ENCODE data around the gene DAP. TPM values are rescaled to one million over a fixed set of nuclear protein-coding genes. Genes with fewer than 3 reads are reported as not detected.

DAP gene
- polyA plus RNA-seq, 1 donor from 2014 or later, result 105 TPM

- no peak overlapping the region for H3K27ac Mint-ChIP-seq
- H3K4me3 Mint-ChIP-seq, result no peak overlapping the region
- H3K36me3 Mint-ChIP-seq, result peaks cover 15% of the 10 kb centered on the region
- peaks cover 1% of the 10 kb centered on the region for H3K27me3 Mint-ChIP-seq
- no peaks in the 10 kb centered on the region for H3K9me3 Mint-ChIP-seq
- H3K4me1 Mint-ChIP-seq, result peaks cover 14 to 28% (median 17%) of the 10 kb centered on the region in 3 donors
These were observed 10.1 kb downstream of the DAP start for GRCh38 chr5:10750909-10751308.

DNA sequence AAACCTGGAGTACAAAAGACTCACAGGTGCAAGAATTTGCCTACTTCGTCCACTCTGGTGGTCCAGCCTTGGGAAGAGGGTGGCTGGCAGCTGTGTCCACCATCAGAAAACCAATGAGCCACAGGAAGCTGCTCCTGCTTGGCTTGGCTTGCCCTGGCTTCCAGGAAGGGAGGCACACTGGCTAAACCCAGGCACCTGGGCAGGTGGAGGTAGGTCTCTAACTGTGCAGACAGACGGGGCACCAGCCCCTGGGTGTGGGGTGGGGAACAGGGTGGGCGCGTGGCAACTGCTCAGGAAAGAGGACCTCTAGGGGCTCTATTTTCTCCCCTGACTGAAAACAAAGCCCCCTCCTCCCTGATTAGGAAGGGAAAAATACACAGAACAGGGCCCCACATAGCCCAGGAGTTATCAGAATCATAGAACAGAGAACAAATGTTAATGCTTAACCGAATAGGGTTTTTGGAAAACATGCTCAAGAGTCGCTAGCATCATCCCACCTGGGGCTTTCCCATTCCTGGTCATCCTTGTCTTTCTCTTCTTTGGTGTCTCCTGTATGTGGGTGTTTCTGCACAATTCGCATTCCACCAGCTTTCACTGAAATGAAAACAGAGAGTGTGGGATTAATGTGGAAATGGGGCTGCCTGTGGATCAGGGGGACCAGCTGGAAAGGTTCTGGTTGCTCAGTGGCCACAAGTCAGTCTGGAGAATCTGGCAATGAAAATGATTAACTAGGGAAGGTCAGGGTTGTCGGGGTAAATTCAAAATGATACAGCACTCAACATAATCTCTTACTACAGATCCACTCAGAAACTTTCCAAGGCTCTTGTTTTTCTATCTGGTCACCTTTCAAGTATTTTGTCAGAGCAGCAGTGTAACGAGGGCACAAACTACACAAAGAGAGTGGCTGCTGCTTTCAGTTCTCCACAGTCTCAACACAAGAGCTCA is 13.1 kb downstream of the DAP start:
- Mint-ChIP-seq H3K4me1 (peaks cover 14 to 19% (median 16%) of the 10 kb centered on the region in 3 donors), H3K9me3 (no peaks in the 10 kb centered on the region), H3K27ac (no peak overlapping the region), H3K27me3 (peaks cover 1% of the 10 kb centered on the region), H3K4me3 (no peak overlapping the region), H3K36me3 (peaks cover 10% of the 10 kb centered on the region)

DNA sequence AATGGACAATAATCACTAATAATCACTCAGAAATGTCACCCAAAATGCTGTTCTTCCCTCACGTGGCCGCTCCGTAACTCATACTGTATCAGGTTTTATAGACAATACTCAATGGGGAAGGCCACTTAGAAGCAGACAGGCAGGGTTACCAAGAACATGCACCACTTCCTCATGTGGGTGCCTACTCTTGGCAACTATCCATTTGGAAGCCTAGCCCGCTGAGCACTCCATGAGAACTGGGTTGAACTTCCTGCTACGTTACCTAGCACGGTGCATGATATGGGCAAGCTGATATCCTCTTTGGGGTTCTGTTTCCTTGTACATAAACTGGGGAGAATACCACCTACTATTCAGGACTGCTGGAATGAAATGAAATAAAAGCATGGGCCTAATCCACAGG is 14.3 kb downstream of the DAP start:
- Mint-ChIP-seq H3K9me3 (no peaks in the 10 kb centered on the region), H3K27me3 (peaks cover 1% of the 10 kb centered on the region), H3K36me3 (peaks cover 13% of the 10 kb centered on the region), H3K4me3 (peak overlapping the region in 2 of 4 donors; percentile 43 to 58), H3K4me1 (peaks cover 12 to 18% (median 16%) of the 10 kb centered on the region in 3 donors), H3K27ac (no peak overlapping the region)

GRCh38 chr5:10745133-10745532 is 15.9 kb downstream of the DAP start:
- Mint-ChIP-seq H3K27ac (peak overlapping the region in 1 of 3 donors; percentile 54), H3K4me1 (peaks cover 10 to 13% (median 11%) of the 10 kb centered on the region in 3 donors), H3K4me3 (no peak overlapping the region), H3K9me3 (no peaks in the 10 kb centered on the region), H3K27me3 (peaks cover 1% of the 10 kb centered on the region), H3K36me3 (peaks cover 18% of the 10 kb centered on the region)

- Mint-ChIP-seq H3K27me3 (peaks cover under 1% of the 10 kb centered on the region), H3K4me3 (no peak overlapping the region), H3K9me3 (no peaks in the 10 kb centered on the region), H3K27ac (no peak overlapping the region), H3K36me3 (peaks cover 17% of the 10 kb centered on the region), H3K4me1 (peaks cover 10 to 13% (median 11%) of the 10 kb centered on the region in 3 donors)
These were observed 16.4 kb downstream of the DAP start for GRCh38 chr5:10744681-10745080.

- no peaks in the 10 kb centered on the region for H3K27me3 Mint-ChIP-seq
- H3K4me3 Mint-ChIP-seq, result no peak overlapping the region
- H3K9me3 Mint-ChIP-seq, result no peaks in the 10 kb centered on the region
- H3K36me3 Mint-ChIP-seq, result peaks cover 17% of the 10 kb centered on the region
- peaks cover 10 to 13% (median 11%) of the 10 kb centered on the region in 3 donors for H3K4me1 Mint-ChIP-seq
- no peak overlapping the region for H3K27ac Mint-ChIP-seq
These were observed 17.1 kb downstream of the DAP start for GRCh38 chr5:10743951-10744350.

DNA sequence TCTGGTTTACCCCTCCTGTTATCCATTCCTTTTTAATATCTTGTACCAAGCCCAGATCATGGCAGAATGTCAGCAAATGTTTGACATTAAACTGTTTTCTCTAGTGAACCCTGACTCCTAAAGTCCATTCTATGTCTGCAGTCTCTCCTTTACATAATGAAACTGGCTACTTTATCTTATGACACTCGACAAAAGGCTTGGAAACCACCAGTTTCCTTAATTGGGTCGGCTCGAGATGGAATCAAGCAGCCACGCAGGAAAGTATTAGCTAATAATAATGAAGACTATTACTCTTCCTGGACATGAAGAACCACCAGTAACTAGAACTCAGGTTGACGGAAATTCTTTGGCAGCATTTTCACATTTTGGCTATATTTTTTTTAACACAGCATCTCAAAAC is 17.5 kb downstream of the DAP start:
- Mint-ChIP-seq H3K4me1 (peaks cover 10 to 15% (median 11%) of the 10 kb centered on the region in 3 donors), H3K27me3 (no peaks in the 10 kb centered on the region), H3K27ac (peak overlapping the region in 1 of 3 donors; percentile 2), H3K4me3 (no peak overlapping the region), H3K9me3 (no peaks in the 10 kb centered on the region), H3K36me3 (peaks cover 19% of the 10 kb centered on the region)

GRCh38 chr5:10741661-10742060 is 19.4 kb downstream of the DAP start:
- Mint-ChIP-seq H3K4me3 (no peak overlapping the region), H3K27me3 (no peaks in the 10 kb centered on the region), H3K36me3 (peaks cover 15% of the 10 kb centered on the region), H3K9me3 (no peaks in the 10 kb centered on the region), H3K4me1 (peaks cover 5 to 15% (median 9%) of the 10 kb centered on the region in 3 donors), H3K27ac (no peak overlapping the region)

DNA sequence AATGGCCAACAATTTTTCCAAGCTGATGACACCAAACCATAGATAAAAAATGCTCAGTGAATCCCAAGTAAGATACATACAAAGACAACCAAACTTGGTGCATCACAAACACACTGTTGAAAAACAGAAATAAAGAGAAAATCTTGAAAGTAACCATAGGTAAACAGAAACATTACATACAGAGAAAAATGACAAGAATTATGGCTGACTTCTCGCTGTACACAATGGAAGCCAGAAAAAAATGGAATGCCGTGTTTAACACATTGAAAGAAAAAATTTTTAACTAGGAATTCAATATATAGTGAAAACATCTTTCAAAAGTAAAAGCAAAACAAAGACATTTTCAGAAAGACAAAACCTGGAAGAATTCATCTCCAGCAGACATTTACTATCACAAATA is 20.6 kb downstream of the DAP start:
- Mint-ChIP-seq H3K4me1 (peaks cover 8 to 23% (median 18%) of the 10 kb centered on the region in 3 donors), H3K27me3 (no peaks in the 10 kb centered on the region), H3K27ac (peak overlapping the region in 1 of 3 donors; percentile 64), H3K4me3 (no peak overlapping the region), H3K9me3 (no peaks in the 10 kb centered on the region), H3K36me3 (peaks cover 12% of the 10 kb centered on the region)

- Mint-ChIP-seq H3K36me3 (peaks cover 11% of the 10 kb centered on the region), H3K4me3 (no peak overlapping the region), H3K4me1 (peaks cover 18 to 39% (median 24%) of the 10 kb centered on the region in 3 donors), H3K27me3 (no peaks in the 10 kb centered on the region), H3K27ac (no peak overlapping the region), H3K9me3 (no peaks in the 10 kb centered on the region)
These were observed 23.2 kb downstream of the DAP start for GRCh38 chr5:10737880-10738279.

DNA sequence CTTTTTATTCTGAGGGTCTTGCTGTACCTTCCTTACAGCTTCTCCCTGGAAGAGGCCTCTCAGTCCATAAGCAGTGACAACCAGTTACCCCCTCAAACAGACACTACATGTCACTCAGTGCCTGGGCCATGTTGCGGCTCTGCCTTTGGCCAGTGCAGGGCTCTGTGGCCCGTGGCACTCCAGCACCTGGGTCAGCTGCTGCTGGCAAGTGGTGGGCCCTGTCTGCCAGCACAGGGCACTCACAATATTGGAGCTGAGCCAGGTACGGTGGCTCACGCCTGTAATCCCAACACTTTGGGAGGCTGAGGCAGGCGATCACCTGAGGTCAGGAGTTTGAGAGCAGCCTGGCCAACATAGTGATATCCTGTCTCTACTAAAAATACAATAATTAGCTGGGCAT is 24.2 kb downstream of the DAP start:
- peak overlapping the region in 2 of 3 donors; percentile 72 to 83 for H3K27ac Mint-ChIP-seq
- peaks cover 25 to 43% (median 25%) of the 10 kb centered on the region in 3 donors for H3K4me1 Mint-ChIP-seq
- peaks cover 10% of the 10 kb centered on the region for H3K36me3 Mint-ChIP-seq

DNA sequence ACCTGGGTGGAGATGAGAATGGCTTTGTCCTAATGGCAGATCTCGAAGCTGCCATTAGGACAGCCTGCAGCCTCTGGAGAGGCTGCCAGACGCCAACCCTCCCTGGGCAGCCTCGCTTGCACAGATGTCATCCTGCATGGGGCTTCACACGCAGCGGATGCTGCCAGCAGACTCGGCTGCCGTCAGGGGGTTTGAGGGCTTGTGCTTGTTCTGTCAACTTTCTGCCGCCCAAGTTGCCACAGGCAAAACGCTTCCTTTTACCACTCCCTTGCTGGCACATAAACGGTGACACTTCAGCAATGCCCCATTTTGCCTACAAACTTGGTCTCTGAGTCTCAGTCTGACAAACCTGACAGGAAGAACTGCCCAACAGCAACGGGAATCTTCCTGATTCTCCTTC is 24.7 kb downstream of the DAP start:
- H3K36me3 Mint-ChIP-seq, result peaks cover 10% of the 10 kb centered on the region

More for the DNA sequence above, 24.2 kb downstream of the DAP start:
- Mint-ChIP-seq H3K4me3 (no peak overlapping the region), H3K9me3 (no peaks in the 10 kb centered on the region), H3K27me3 (no peaks in the 10 kb centered on the region)

GRCh38 chr5:10735569-10736276 is 25.3 kb downstream of the DAP start:
- peaks cover 25 to 43% (median 25%) of the 10 kb centered on the region in 3 donors for H3K4me1 Mint-ChIP-seq
- H3K9me3 Mint-ChIP-seq, result no peaks in the 10 kb centered on the region
- no peaks in the 10 kb centered on the region for H3K27me3 Mint-ChIP-seq
- peak overlapping the region in 2 of 4 donors; percentile 21 to 53 for H3K4me3 Mint-ChIP-seq
- H3K36me3 Mint-ChIP-seq, result peaks cover 7% of the 10 kb centered on the region
- H3K27ac Mint-ChIP-seq, result peak overlapping the region; percentile 25 to 83 (median 72)

More for the DNA sequence above, 24.7 kb downstream of the DAP start:
- H3K4me1 Mint-ChIP-seq, result peaks cover 25 to 43% (median 25%) of the 10 kb centered on the region in 3 donors
- H3K4me3 Mint-ChIP-seq, result no peak overlapping the region
- peak overlapping the region; percentile 25 to 83 (median 72) for H3K27ac Mint-ChIP-seq
- H3K9me3 Mint-ChIP-seq, result no peaks in the 10 kb centered on the region
- H3K27me3 Mint-ChIP-seq, result no peaks in the 10 kb centered on the region

GRCh38 chr5:10734832-10735523 is 26.1 kb downstream of the DAP start:
- Mint-ChIP-seq H3K4me3 (no peak overlapping the region), H3K27ac (peak overlapping the region in 2 of 3 donors; percentile 31 to 63), H3K4me1 (peaks cover 24 to 44% (median 27%) of the 10 kb centered on the region in 3 donors), H3K9me3 (no peaks in the 10 kb centered on the region), H3K36me3 (peaks cover 5% of the 10 kb centered on the region), H3K27me3 (no peaks in the 10 kb centered on the region)

Data from IgD-negative memory B cell (primary cell).